ENCODE results near the gene GSTM1.

GSTM1 gene

DNA sequence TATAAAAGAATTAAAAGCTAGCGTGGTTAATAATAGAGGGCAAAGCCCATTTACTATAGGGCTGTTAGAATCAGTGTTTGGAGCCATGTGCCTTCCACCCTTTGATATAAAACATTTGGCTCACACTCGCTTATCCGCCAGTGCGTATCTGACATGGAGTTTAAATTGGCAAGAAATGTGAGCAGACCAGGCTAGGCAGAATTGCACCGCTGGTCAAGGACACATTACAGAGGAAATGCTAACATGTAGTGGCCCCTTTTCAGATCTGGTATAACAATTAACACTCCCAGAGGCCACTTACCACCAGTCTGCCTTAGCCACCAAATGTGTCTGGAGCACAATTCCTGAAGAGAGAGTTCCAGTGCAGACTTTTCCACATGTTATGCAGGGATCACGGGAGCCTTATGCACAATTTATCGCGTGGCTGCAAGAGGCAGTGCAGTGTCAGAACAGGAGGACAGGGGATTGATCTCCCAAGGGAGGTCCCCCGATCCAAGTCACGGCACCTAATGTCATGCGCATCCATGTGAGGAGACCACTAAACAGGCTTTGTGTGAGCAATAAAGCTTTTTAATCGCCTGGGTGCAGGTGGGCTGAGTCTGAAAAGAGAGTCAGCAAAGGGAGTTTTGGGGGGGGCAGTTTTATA lies 39.2 kb downstream of the GSTM1 start:
- DNase-seq (ENCODE audit: low read depth), result no peak

DNA sequence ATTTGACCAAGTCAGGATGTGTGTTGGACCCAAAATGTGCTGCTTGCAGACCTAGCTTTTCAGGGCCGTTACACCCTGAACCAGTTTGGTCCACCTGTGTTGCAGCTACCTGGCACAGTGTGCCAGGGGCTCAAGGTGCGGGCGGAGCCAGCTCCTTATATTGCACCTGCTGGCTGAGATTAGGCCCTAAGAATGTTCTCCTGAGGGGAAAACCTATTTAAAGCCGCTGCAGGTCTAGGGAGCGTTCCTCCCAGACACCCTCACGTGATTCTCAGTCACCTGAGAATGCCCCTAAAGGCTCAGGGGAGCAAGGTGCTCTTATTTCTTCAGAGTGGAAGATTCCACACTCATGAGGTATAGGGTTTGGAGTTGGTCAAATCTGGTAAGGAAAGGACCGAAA lies 41.3 kb downstream of the GSTM1 start:
- DNase-seq (ENCODE audit: low read depth), result no peak

DNA sequence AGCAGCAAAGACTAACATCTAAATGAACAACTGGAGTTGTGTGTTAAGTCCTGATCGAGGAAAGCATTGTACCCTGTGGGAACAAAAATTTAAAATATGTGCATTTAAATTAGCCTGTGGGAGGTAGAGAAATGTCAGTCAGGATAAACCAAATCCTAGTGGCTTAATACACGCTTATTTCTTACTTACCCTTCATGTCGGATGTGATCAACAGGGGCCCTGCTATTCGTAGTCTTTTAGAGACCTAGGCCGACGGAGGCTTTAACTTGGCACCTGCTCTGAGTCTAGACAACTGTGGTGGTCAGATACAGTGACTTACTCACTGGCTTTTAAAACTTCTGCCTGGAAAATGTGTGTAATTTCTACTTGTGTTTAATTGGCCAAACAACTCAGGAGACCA lies 43.0 kb downstream of the GSTM1 start:
- DNase-seq (ENCODE audit: low read depth), result no peak

DNA sequence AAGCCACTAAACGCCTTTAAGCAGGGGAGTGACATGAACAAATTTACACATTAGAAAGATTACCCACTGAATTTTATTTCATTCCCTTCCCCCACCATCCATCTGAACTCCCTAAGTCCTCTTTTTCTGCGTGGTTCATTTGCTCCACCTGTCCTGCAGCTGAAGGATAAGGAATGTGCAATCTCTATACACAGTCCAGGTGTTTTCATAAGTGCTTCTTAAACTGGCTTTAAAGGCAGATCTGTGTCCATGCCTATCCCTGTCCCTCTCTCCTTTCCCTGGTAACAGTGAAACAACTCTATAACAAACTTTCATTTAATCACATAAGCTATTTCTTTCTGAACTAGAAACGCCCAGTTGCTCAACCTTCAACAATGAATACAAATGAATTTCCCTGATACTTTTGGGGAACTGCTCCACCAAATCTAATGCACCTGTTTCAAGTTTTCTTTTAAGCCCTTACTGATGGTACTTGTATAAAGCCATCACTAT lies 44.8 kb downstream of the GSTM1 start:
- DNase-seq (ENCODE audit: low read depth), result no peak

DNA sequence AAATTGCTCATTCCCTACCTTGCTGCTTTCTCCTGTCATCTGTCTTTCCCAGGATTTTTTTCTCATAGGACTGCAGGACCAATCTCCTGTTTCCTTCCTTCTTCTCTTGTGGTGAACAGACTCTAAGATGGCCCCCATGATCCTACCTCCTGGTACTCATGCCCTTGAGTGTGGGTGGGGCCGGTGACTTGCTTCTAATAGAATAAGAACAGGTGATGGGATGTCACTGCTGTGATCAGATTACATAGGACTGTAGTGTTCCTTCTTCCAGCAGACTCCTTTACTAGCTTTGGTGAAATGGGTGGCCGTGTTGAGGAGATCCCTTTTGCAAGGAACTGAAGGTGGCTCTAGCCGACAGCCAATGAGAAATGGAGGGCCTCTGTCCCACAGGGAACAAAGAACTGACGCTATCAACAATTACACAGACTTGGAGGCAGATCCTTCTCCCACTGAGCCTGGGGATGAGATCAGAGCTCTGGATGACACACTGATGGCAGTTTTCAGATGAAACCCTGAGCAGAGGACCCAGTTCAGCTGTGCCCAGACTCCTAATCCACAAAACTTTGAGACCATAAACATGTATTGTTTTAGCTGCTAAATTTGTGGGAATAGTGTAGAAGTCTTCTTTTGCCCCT lies 45.7 kb downstream of the GSTM1 start:
- no peak for DNase-seq (ENCODE audit: low read depth)

DNA sequence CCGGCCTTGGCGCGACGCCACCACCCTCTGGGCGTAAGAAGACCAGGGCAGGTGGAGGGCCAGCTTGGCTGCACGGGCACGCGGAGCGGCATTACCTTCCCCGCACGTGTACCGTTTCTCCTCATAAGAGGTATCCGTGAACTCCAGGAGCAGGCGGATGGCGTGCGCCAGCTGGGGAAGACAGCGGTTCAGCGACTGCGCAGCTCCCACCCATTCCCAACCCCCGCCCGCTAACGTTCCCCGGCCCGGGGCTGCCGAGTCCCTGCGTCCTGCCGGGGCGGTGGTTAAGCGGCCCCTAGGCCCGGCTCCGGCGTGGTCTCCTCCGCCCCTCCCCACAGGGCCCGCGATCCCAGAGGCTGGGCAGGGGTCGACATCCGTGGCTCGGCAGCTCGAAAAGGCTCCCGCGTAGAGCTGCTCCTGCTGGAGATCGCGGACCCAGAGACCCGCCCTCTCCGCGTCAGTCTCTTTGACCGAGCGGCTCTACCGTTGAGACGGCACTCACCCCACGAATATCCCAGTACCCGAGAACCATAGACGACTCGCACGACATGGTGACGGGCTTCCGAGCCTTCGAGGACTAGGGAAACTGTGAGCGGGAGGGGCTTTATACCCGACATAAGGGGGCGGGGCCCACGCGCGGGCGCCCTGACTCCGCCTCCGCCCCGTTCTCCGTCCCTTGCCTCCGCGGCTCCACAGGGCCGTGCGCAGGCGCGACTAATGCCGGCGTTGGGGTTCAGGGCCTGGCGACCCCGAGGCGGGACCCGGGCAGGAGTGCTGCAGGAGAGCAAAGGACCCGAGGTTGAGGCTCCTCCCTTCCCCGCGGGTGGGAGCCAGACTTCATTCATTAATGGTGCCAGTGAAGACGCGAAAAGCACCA lies 52.4 kb downstream of the GSTM1 start:
- DNase-seq (ENCODE audit: low read depth), result peak; percentile 55

DNA sequence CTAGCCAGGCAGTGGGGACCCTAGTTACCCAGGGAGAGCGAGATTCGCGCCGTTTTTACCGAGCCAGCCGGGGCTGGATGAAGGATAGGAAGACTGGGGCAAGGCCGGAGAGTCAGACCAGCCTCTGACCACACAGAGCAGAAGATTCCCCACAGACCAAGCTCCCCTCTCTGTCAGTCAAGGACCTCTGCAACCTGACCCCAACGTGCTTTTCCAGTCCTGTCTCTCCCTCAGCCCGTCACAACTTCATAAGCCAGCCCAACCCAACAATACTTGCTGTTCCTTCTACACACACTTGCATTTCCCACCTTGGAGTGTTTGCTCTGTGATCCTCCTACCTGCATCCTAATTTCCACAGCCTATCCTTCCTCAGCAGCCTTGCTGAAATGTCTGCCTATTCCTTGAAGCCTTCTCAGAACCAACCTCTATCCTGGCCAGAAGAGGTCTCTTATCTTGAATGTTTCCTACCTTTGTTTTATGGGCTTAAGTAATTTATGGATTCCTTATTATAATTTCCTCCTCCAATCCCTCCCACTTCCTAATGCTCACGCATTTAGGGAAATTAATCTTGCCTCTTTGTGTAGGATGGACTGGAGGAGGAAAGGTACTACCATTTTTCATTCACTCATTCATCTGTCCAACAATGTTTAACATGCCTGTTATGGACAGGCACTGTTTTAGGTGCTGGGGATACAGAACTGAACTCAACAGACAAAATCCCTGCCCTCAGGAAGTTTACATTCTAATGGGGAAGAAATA lies 53.2 kb downstream of the GSTM1 start, which contains the start of gene GSTM3:
TSS of gene GSTM3 (minus strand) at position 424 of the 759 bp plus-strand sequence. CDS start 751 bp downstream, outside the sequence.
- DNase-seq (ENCODE audit: low read depth), result no peak

Measured in HS-27A (cell line).